ENCODE data around the gene PLXNA4.

Gene PLXNA4

DNA sequence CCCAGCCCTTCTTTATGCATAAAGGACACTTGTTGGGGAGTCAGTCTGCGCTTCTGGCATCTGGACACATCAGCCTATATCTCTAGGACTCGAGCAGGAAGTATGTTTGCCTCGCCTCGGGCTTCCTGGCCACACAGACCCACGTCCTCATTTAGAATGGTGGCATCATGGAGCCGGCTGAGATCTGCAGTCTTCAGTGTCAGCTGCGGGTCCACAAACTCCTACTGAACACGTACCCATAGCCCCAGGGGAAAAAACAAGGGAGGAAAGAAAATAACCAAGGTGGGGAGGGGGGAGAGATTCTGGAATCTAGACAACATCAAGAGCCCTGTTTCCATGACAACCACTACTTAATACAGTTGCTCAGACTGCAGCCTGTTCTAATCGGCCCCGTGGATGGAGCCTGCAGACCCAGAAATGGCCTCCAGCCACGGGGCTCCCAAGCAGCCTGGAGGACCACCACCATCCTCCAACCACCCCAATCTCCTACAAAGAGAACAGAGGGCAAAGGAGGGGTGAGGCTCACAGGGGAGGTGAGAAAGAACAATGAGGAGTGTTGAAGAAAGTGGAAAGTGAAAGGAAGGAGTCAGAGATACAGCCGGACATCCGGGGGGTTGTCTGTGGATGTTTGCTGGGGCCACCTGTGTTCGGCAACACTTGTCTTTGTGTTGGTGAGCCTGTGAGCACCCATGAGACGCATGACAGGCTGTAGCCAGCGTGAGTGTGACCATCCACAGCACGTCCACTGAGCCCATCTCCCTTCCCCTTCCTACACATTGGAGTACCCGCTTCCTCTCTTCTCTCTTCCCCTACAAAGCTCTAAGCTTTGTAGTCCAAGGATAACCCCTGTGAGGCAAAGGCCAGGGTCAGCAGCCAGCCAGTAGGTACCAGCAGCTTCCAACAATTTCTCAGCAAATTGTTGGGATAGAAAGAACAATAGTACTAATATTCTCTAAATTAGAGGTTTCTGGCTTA is 141.0 kb downstream of the PLXNA4 start:
- no peak for TF ChIP-seq EZH2phosphoT487 (conservative IDR thresholded peaks at IDR 0.05; ENCODE audit: low read length)
- TF ChIP-seq, protein P1, sequence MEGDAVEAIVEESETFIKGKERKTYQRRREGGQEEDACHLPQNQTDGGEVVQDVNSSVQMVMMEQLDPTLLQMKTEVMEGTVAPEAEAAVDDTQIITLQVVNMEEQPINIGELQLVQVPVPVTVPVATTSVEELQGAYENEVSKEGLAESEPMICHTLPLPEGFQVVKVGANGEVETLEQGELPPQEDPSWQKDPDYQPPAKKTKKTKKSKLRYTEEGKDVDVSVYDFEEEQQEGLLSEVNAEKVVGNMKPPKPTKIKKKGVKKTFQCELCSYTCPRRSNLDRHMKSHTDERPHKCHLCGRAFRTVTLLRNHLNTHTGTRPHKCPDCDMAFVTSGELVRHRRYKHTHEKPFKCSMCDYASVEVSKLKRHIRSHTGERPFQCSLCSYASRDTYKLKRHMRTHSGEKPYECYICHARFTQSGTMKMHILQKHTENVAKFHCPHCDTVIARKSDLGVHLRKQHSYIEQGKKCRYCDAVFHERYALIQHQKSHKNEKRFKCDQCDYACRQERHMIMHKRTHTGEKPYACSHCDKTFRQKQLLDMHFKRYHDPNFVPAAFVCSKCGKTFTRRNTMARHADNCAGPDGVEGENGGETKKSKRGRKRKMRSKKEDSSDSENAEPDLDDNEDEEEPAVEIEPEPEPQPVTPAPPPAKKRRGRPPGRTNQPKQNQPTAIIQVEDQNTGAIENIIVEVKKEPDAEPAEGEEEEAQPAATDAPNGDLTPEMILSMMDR (IDR thresholded peaks at IDR 0.05; ENCODE audit: insufficient read depth, low read length, poor library complexity, severe bottlenecking), result no peak
- no peaks in the 10 kb centered on the region for H4K20me1 ChIP-seq (ENCODE audit: low read depth, low read length)
- H3K36me3 ChIP-seq (ENCODE audit: low read length), result no peaks in the 10 kb centered on the region
- no peaks in the 10 kb centered on the region for H3K27me3 ChIP-seq (ENCODE audit: low read length)
- H3K9me2 ChIP-seq (replicated peaks; ENCODE audit: insufficient read depth, low read length), result no peaks in the 10 kb centered on the region
- no peak overlapping the region for H3K27ac ChIP-seq (ENCODE audit: low read depth, low read length)
- H2AFZ ChIP-seq (ENCODE audit: low read depth, low read length, severe bottlenecking), result no peak overlapping the region
- H3K4me3 ChIP-seq (ENCODE audit: insufficient read depth, low read length, poor library complexity, severe bottlenecking), result no peak overlapping the region
- no peak overlapping the region for H3K4me2 ChIP-seq (ENCODE audit: low read depth, low read length, poor library complexity, severe bottlenecking)
- H3F3A ChIP-seq (ENCODE audit: insufficient read depth), result no peaks in the 10 kb centered on the region
- no peaks in the 10 kb centered on the region for H3K9me3 ChIP-seq (ENCODE audit: insufficient read depth, low read length)
- H3K9ac ChIP-seq (ENCODE audit: low read length), result no peak overlapping the region
- H3K79me2 ChIP-seq (ENCODE audit: insufficient read depth, low read length), result no peaks in the 10 kb centered on the region

DNA sequence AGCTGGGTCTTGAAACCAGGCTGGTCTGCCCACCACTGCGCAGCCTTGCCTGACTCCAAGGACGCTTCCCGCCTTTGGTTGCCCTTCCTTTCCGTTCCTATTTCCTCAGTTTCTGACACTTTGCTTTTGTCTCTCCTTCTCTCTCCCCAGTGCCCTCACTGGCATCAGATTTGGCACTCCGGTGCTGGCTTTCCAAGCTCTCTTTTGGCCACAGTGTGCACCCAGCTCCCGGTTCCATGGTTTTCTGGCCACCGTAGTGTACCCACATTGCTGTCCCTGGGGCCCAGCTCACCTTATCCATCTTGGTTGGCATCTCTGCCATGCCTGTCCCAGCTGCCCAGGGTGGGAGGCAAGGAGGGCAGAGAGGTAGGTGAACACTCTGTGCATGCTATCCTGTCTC is 142.2 kb downstream of the PLXNA4 start:
- Histone ChIP-seq H3K36me3 (ENCODE audit: low read length) (no peaks in the 10 kb centered on the region), H2AFZ (ENCODE audit: low read depth, low read length, severe bottlenecking) (no peak overlapping the region), H3K27ac (ENCODE audit: low read depth, low read length) (no peak overlapping the region), H4K20me1 (ENCODE audit: low read depth, low read length) (no peaks in the 10 kb centered on the region), H3K9me2 (replicated peaks; ENCODE audit: insufficient read depth, low read length) (no peaks in the 10 kb centered on the region), H3K79me2 (ENCODE audit: insufficient read depth, low read length) (no peaks in the 10 kb centered on the region), H3K27me3 (ENCODE audit: low read length) (no peaks in the 10 kb centered on the region), H3K9ac (ENCODE audit: low read length) (no peak overlapping the region), H3F3A (ENCODE audit: insufficient read depth) (no peaks in the 10 kb centered on the region), H3K4me2 (ENCODE audit: low read depth, low read length, poor library complexity, severe bottlenecking) (no peak overlapping the region), H3K9me3 (ENCODE audit: insufficient read depth, low read length) (no peaks in the 10 kb centered on the region), H3K4me3 (ENCODE audit: insufficient read depth, low read length, poor library complexity, severe bottlenecking) (no peak overlapping the region)
- no peak for TF ChIP-seq EZH2phosphoT487 (conservative IDR thresholded peaks at IDR 0.05; ENCODE audit: low read length)
- TF ChIP-seq, protein P1 (IDR thresholded peaks at IDR 0.05; ENCODE audit: insufficient read depth, low read length, poor library complexity, severe bottlenecking), result no peak

DNA sequence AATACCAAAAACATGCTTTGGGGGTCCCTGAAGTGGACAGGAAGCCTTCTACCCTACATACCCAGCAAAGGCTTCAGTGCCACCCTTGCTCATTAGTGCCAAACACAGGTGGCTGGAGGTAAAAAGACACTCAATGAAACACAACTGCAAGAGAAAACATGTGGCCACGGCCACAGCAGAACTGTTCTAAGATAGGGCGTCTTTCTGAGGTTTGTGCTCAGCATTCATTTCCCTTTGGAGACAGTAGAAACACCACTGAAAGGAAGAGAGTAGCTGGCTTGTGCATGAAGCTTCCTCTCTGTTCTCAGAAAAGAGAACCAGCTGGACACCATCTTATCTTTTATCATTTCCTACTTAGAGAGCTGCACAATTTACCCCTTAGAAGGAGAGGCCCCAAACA is 143.0 kb downstream of the PLXNA4 start:
- Histone ChIP-seq H3K4me3 (ENCODE audit: insufficient read depth, low read length, poor library complexity, severe bottlenecking) (no peak overlapping the region), H4K20me1 (ENCODE audit: low read depth, low read length) (no peaks in the 10 kb centered on the region), H3K9me3 (ENCODE audit: insufficient read depth, low read length) (no peaks in the 10 kb centered on the region), H3K36me3 (ENCODE audit: low read length) (no peaks in the 10 kb centered on the region), H3K27ac (ENCODE audit: low read depth, low read length) (no peak overlapping the region), H3K9me2 (replicated peaks; ENCODE audit: insufficient read depth, low read length) (no peaks in the 10 kb centered on the region), H3F3A (ENCODE audit: insufficient read depth) (no peaks in the 10 kb centered on the region), H3K4me2 (ENCODE audit: low read depth, low read length, poor library complexity, severe bottlenecking) (no peak overlapping the region), H2AFZ (ENCODE audit: low read depth, low read length, severe bottlenecking) (no peak overlapping the region), H3K27me3 (ENCODE audit: low read length) (no peaks in the 10 kb centered on the region), H3K79me2 (ENCODE audit: insufficient read depth, low read length) (no peaks in the 10 kb centered on the region), H3K9ac (ENCODE audit: low read length) (no peak overlapping the region)
- no peak for TF ChIP-seq EZH2phosphoT487 (conservative IDR thresholded peaks at IDR 0.05; ENCODE audit: low read length)
- TF ChIP-seq, protein P1 (IDR thresholded peaks at IDR 0.05; ENCODE audit: insufficient read depth, low read length, poor library complexity, severe bottlenecking), result no peak
